Neural cell (in vitro differentiated cells): Measurements from ENCODE around the gene SNRPB. TPM values are rescaled to one million over a fixed set of nuclear protein-coding genes. Genes with fewer than 3 reads are reported as not detected.

ENCODE experiments used
- H2AFZ ChIP-seq: fragments of 200-600, 300-800 bp; sonication (generic), shearing (Covaris generic); 2 replicates; pipeline ENCODE4 v1.6.0; 2014; ENCODE audit warnings: low read depth, mild to moderate bottlenecking, antibody characterized with exemption, low read length, moderate library complexity
- H3F3A ChIP-seq: fragments of 200-600 bp; shearing (Covaris generic); 2 replicates; pipeline ENCODE4 v1.6.1; 2016; ENCODE audit warnings: mild to moderate bottlenecking, moderate library complexity, mixed read lengths, antibody characterized with exemption, low read length; ENCODE audit not compliant: insufficient read depth, poor library complexity, severe bottlenecking
- H3K27ac ChIP-seq: fragments of 200-600, 300-800 bp; sonication (generic), shearing (Covaris generic); 2 replicates; pipeline ENCODE4 v1.5.1; 2014; ENCODE audit warnings: mild to moderate bottlenecking, low read length, moderate library complexity
- H3K27me3 ChIP-seq: fragments of 300-800, 200-600 bp; sonication (generic), shearing (Covaris generic); 2 replicates; pipeline ENCODE4 v1.6.0; 2014; ENCODE audit warnings: mild to moderate bottlenecking, low read depth, low read length, moderate library complexity; ENCODE audit not compliant: insufficient read depth
- H3K36me3 ChIP-seq: fragments of 300-800, 200-600 bp; sonication (generic), shearing (Covaris generic); 2 replicates; pipeline ENCODE4 v1.5.1; 2014; ENCODE audit warnings: mild to moderate bottlenecking, antibody characterized with exemption, low read length, moderate library complexity; ENCODE audit not compliant: insufficient read depth
- H3K4me2 ChIP-seq: fragments of 300-800, 200-600 bp; sonication (generic), shearing (Covaris generic); 2 replicates; pipeline ENCODE4 v1.6.0; 2014; ENCODE audit warnings: mild to moderate bottlenecking, low read length
- H3K4me3 ChIP-seq: fragments of 300-800, 200-600 bp; sonication (generic), shearing (Covaris generic); 2 replicates; pipeline ENCODE4 v1.5.1; 2014; ENCODE audit warnings: mild to moderate bottlenecking, low read length, moderate library complexity
- H3K79me2 ChIP-seq: fragments of 200-600 bp; shearing (Covaris generic); replicated peaks from 2 replicates; pipeline ENCODE4 v1.6.0; 2014; ENCODE audit warnings: mild to moderate bottlenecking, low read length, moderate library complexity; ENCODE audit not compliant: insufficient read depth
- H3K9ac ChIP-seq: fragments of 300-800, 200-600 bp; sonication (generic), shearing (Covaris generic); 2 replicates; pipeline ENCODE4 v1.6.1; 2016; ENCODE audit warnings: mild to moderate bottlenecking, low read length, mixed read lengths
- H3K9me2 ChIP-seq: fragments of 200-600 bp; shearing (Covaris generic); 2 replicates; pipeline ENCODE4 v1.6.1; 2016; ENCODE audit warnings: mild to moderate bottlenecking, low read length, mixed read lengths; ENCODE audit not compliant: insufficient read depth
- H3K9me3 ChIP-seq: fragments of 200-600, 300-800 bp; sonication (generic), shearing (Covaris generic); 2 replicates; pipeline ENCODE4 v1.6.1; 2016; ENCODE audit warnings: mild to moderate bottlenecking, mixed run types, low read length, moderate library complexity, mixed read lengths
- H4K20me1 ChIP-seq: fragments of 200-600 bp; shearing (Covaris generic); 2 replicates; pipeline ENCODE4 v1.6.1; 2016; ENCODE audit warnings: mild to moderate bottlenecking, mixed run types; ENCODE audit not compliant: insufficient read depth
- CTCF ChIP-seq: fragments of 450-650 bp; IDR thresholded peaks from 2 replicates; pipeline ENCODE4 v1.5.1; 2014; ENCODE audit warnings: antibody characterized with exemption, mild to moderate bottlenecking, moderate library complexity; ENCODE audit not compliant: poor library complexity, severe bottlenecking
- EP300 ChIP-seq: fragments of 450-650 bp; conservative IDR thresholded peaks from 2 replicates; pipeline ENCODE4 v1.6.1; 2014; ENCODE audit warnings: antibody characterized with exemption, mild to moderate bottlenecking, moderate library complexity; ENCODE audit not compliant: poor library complexity, severe bottlenecking
- EZH2 ChIP-seq: fragments of 200-600, 300-800 bp; shearing (Covaris generic), sonication (generic); IDR thresholded peaks from 2 replicates; pipeline ENCODE4 v1.6.1; 2014; ENCODE audit warnings: antibody characterized with exemption, low read length, borderline replicate concordance, mild to moderate bottlenecking; ENCODE audit not compliant: insufficient read depth, poor library complexity, severe bottlenecking
- MXI1 ChIP-seq: fragments of 450-650 bp; conservative IDR thresholded peaks from 2 replicates; pipeline ENCODE4 v1.6.1; 2014; ENCODE audit warnings: antibody characterized with exemption, mild to moderate bottlenecking; ENCODE audit not compliant: poor library complexity, severe bottlenecking
- POLR2AphosphoS5 ChIP-seq: IDR thresholded peaks from 2 replicates; pipeline ENCODE4 v1.6.1; 2012
- RAD21 ChIP-seq: fragments of 450-650 bp; conservative IDR thresholded peaks from 2 replicates; pipeline ENCODE4 v1.6.1; 2014; ENCODE audit warnings: antibody characterized with exemption, mild to moderate bottlenecking, moderate library complexity
- REST ChIP-seq: IDR thresholded peaks from 2 replicates; pipeline ENCODE4 v1.6.1; 2012; ENCODE audit warnings: borderline replicate concordance
- SMC3 ChIP-seq: fragments of 450-650 bp; conservative IDR thresholded peaks from 2 replicates; pipeline ENCODE4 v1.6.1; 2014; ENCODE audit warnings: antibody characterized with exemption, mild to moderate bottlenecking, moderate library complexity; ENCODE audit not compliant: poor library complexity
- TAF1 ChIP-seq: IDR thresholded peaks from 2 replicates; pipeline ENCODE4 v1.6.1; 2012; ENCODE audit warnings: low read depth
- polyA plus RNA-seq: library from polyadenylated mRNA; depleted of rRNA; stranded (reverse); fragments of >200 nt; gene quantifications from 2 replicates; pipeline ENCODE4 v1.2.3, GENCODE V29; 2014

SNRPB gene
- polyA plus RNA-seq, 1 donor from 2014 or later, result 289 TPM

- H3K9me3 ChIP-seq, result no peaks in the 10 kb centered on the region
- H3K27ac ChIP-seq, result no peak overlapping the region
- H3K4me3 ChIP-seq, result no peak overlapping the region
- no peaks in the 10 kb centered on the region for H3K79me2 ChIP-seq
- TF ChIP-seq MXI1 (no peak), CTCF (no peak), SMC3 (no peak), EZH2 (no peak), POLR2AphosphoS5 (no peak), TAF1 (no peak), REST (no peak), EP300 (no peak), RAD21 (no peak)
- no peaks in the 10 kb centered on the region for H3F3A ChIP-seq
- peaks cover 22% of the 10 kb centered on the region for H3K27me3 ChIP-seq
- H3K9me2 ChIP-seq, result no peaks in the 10 kb centered on the region
- H2AFZ ChIP-seq, result no peak overlapping the region
- no peaks in the 10 kb centered on the region for H4K20me1 ChIP-seq
- no peaks in the 10 kb centered on the region for H3K36me3 ChIP-seq
- H3K9ac ChIP-seq, result no peak overlapping the region
- H3K4me2 ChIP-seq, result no peak overlapping the region
Observed at GRCh38 chr20:2518558-2518957, 48.0 kb upstream of the SNRPB start.

GRCh38 chr20:2518096-2518495 is 47.5 kb upstream of the SNRPB start:
- no peaks in the 10 kb centered on the region for H4K20me1 ChIP-seq
- H3K9me3 ChIP-seq, result no peaks in the 10 kb centered on the region
- TF ChIP-seq TAF1 (no peak), CTCF (no peak), SMC3 (no peak)
- no peak overlapping the region for H3K4me2 ChIP-seq
- no peak overlapping the region for H2AFZ ChIP-seq
- H3K9ac ChIP-seq, result no peak overlapping the region
- no peaks in the 10 kb centered on the region for H3K36me3 ChIP-seq
- no peak overlapping the region for H3K4me3 ChIP-seq
- H3F3A ChIP-seq, result no peaks in the 10 kb centered on the region
- no peak overlapping the region for H3K27ac ChIP-seq
- H3K27me3 ChIP-seq, result peaks cover 22% of the 10 kb centered on the region
- H3K79me2 ChIP-seq, result no peaks in the 10 kb centered on the region
- H3K9me2 ChIP-seq, result no peaks in the 10 kb centered on the region
